Naive thymus-derived CD8-positive, alpha-beta T cell (primary cell): Measurements from ENCODE around the gene LRP10. TPM values are rescaled to one million over a fixed set of nuclear protein-coding genes. Genes with fewer than 3 reads are reported as not detected.

Experiments
- ATAC-seq, 2 donors: fragments of 150-1000 bp; cut with Tn5 transposase in 1 of 2; sonication (Bioruptor Pico), chemical (Tn5 transposase) in 1 of 2; 1 replicate in 1 of 2; 2 replicates in 1 of 2; pipeline ENCODE4 v1.10.0; 2021; ENCODE audit warnings: mild to moderate bottlenecking in 2 of 2, moderate library complexity in 2 of 2
- POLR2A ChIA-PET: fragments of 350-600 bp; sonication (Branson Sonifier 250); formaldehyde crosslinking; loops from one replicate; lab custom pipeline; 2021; ENCODE audit warnings: antibody characterized with exemption; lab: Charles Lee
- DNase-seq, 10 donors: peaks; one replicate each; pipeline versions ENCODE4 v3.0.0 to v3.0.0-alpha.2; 2020 to 2022
- H3K27ac Mint-ChIP-seq, 10 donors: one replicate each; pipeline ENCODE4 v1.8.0; 2020 to 2022; ENCODE audit warnings: mild to moderate bottlenecking in 10 of 10, mixed read lengths in 10 of 10, moderate library complexity in 4 of 10, inconsistent platforms in 1 of 10
- H3K27me3 Mint-ChIP-seq, 5 donors: one replicate each; pipeline ENCODE4 v1.8.0; 2021 to 2022; ENCODE audit warnings: mixed read lengths in 5 of 5
- H3K36me3 Mint-ChIP-seq, 3 donors: one replicate each; pipeline ENCODE4 v1.8.0; 2020 to 2022; ENCODE audit warnings: mixed read lengths in 3 of 3, mild to moderate bottlenecking in 2 of 3, inconsistent platforms in 1 of 3
- H3K4me1 Mint-ChIP-seq, 4 donors: one replicate each; pipeline ENCODE4 v1.8.0; 2021 to 2022; ENCODE audit warnings: mixed read lengths in 4 of 4
- H3K4me3 Mint-ChIP-seq, 10 donors: one replicate each; pipeline ENCODE4 v1.8.0; 2020 to 2022; ENCODE audit warnings: mild to moderate bottlenecking in 10 of 10, mixed read lengths in 10 of 10, moderate library complexity in 6 of 10, inconsistent platforms in 1 of 10
- H3K9me3 Mint-ChIP-seq, 9 donors: one replicate each; pipeline ENCODE4 v1.8.0; 2020 to 2022; ENCODE audit warnings: mixed read lengths in 9 of 9, mild to moderate bottlenecking in 3 of 9, inconsistent platforms in 1 of 9, moderate library complexity in 1 of 9
- polyA plus RNA-seq, 3 donors: library from polyadenylated mRNA; unstranded; fragments of 300-500 nt; fragmentation: Illumina TruSeq; gene quantifications; one replicate each; pipeline ENCODE4 v1.2.3, GENCODE V29; 2021
- total RNA-seq, 8 experiments: library from RNA in 2 of 8; stranded (reverse) in 2 of 8; gene quantifications; one replicate each; pipeline ENCODE4 v1.2.3 and lab custom pipeline; 2021 to 2026

LRP10 gene
- total and polyA plus RNA-seq, 5 experiments from 2014 or later = 49.4 to 72.6 (median 67.5) TPM

- ATAC-seq = no peak
- DNase-seq = no peak
- peaks cover 5 to 8% (median 7%) of the 10 kb centered on the region in 4 donors for H3K4me1 Mint-ChIP-seq
- H3K27me3 Mint-ChIP-seq = no peaks in the 10 kb centered on the region
- no peaks in the 10 kb centered on the region for H3K9me3 Mint-ChIP-seq
- peaks cover 0 to 15% (median 0%) of the 10 kb centered on the region in 3 donors for H3K36me3 Mint-ChIP-seq
- POLR2A ChIA-PET = interaction anchor here (0.7 to 1.3 kb wide), 3 partner anchors 13 to 23 kb away, joined by 3 to 6 read pairs (median 5); partner anchors contain the start of gene RBM23
- H3K27ac Mint-ChIP-seq = peak overlapping the region in 1 of 10 donors; percentile 29
- H3K4me3 Mint-ChIP-seq = no peak overlapping the region
Measured at GRCh38 chr14:22895402-22895801, 23.9 kb downstream of the LRP10 start.

GRCh38 chr14:22896356-22896755 is 24.8 kb downstream of the LRP10 start:
- Mint-ChIP-seq H3K9me3 (no peaks in the 10 kb centered on the region), H3K27me3 (no peaks in the 10 kb centered on the region), H3K4me1 (peaks cover 6 to 11% (median 7%) of the 10 kb centered on the region in 4 donors), H3K4me3 (no peak overlapping the region), H3K36me3 (peaks cover 0 to 21% (median 7%) of the 10 kb centered on the region in 3 donors), H3K27ac (peak overlapping the region in 4 of 10 donors; percentile 42 to 84 (median 55))
- no peak for DNase-seq
- no peak for ATAC-seq
- POLR2A ChIA-PET = interaction anchor here (0.6 to 1.1 kb wide), 2 partner anchors 22 to 868 kb away, joined by 3 to 6 read pairs; partner anchors contain the start of gene RBM23

DNA sequence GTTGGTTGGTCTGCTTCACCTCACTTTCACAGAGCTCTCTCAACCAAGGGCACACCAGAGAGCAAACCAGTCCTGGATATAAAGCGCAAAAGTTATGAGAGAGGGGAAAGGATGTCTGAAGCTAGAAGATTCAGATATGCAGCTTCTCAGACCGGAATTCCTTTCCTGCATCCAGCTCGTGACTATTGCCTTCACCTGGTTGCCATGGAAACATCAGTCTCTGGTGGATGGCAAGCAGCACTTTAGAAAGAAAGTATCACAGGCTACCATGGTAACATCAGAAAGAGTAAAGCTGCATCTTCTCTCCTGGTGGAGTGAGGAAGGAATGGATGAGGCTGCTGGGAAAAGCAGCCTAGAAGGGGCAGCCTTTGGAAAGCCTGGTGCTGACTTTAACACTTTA is 25.2 kb downstream of the LRP10 start:
- POLR2A ChIA-PET = interaction anchor here (0.6 to 1.1 kb wide), 4 partner anchors 12 to 869 kb away, joined by 3 to 6 read pairs (median 5); partner anchors contain the start of gene RBM23
- Mint-ChIP-seq H3K27me3 (no peaks in the 10 kb centered on the region), H3K4me1 (peaks cover 6 to 11% (median 7%) of the 10 kb centered on the region in 4 donors), H3K9me3 (no peaks in the 10 kb centered on the region), H3K36me3 (peaks cover 0 to 26% (median 8%) of the 10 kb centered on the region in 3 donors), H3K4me3 (no peak overlapping the region), H3K27ac (peak overlapping the region in 4 of 10 donors; percentile 42 to 84 (median 55))
- DNase-seq (no peak), ATAC-seq (no peak)

DNA sequence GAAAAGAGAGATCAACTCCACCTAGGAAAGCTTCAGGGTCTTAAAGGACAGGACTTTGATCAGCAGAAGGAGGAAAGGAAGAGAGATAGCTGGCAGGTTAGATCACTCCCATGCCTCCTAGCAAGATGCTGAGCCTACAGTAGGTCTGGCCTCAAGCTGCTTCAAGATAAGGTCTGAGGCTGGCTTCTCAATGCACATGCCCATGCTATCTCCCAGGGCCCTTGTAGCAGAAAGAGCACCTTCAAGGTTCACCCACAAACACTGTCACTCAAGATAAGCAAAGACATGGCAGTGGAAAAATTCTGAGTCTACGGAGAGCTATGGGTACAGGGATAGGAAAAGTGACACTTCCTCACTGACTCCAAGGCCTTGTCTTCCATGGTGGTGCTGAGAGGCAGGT is 25.8 kb downstream of the LRP10 start:
- ATAC-seq = no peak
- H3K9me3 Mint-ChIP-seq = no peaks in the 10 kb centered on the region
- peak overlapping the region in 5 of 10 donors; percentile 28 to 90 (median 60) for H3K27ac Mint-ChIP-seq
- POLR2A ChIA-PET = interaction anchor here (0.6 to 0.7 kb wide), 2 partner anchors 13 to 42 kb away, joined by 4 to 6 read pairs; no protein-coding TSS in a partner anchor
- H3K4me3 Mint-ChIP-seq = no peak overlapping the region
- H3K4me1 Mint-ChIP-seq = peaks cover 6 to 11% (median 7%) of the 10 kb centered on the region in 4 donors
- no peaks in the 10 kb centered on the region for H3K27me3 Mint-ChIP-seq
- H3K36me3 Mint-ChIP-seq = peaks cover 0 to 29% (median 8%) of the 10 kb centered on the region in 3 donors
- DNase-seq = no peak

GRCh38 chr14:22898302-22899090 is 27.0 kb downstream of the LRP10 start:
- Mint-ChIP-seq H3K27me3 (no peaks in the 10 kb centered on the region), H3K4me3 (no peak overlapping the region), H3K4me1 (peaks cover 6 to 11% (median 6%) of the 10 kb centered on the region in 4 donors), H3K27ac (peak overlapping the region in 7 of 10 donors; percentile 1 to 82 (median 28)), H3K9me3 (no peaks in the 10 kb centered on the region), H3K36me3 (peaks cover 3 to 34% (median 8%) of the 10 kb centered on the region in 3 donors)
- DNase-seq (no peak), ATAC-seq (no peak)
- POLR2A ChIA-PET = interaction anchor here (0.7 to 2.0 kb wide), 2 partner anchors 12 to 25 kb away, joined by 5 to 6 read pairs; no protein-coding TSS in a partner anchor

DNA sequence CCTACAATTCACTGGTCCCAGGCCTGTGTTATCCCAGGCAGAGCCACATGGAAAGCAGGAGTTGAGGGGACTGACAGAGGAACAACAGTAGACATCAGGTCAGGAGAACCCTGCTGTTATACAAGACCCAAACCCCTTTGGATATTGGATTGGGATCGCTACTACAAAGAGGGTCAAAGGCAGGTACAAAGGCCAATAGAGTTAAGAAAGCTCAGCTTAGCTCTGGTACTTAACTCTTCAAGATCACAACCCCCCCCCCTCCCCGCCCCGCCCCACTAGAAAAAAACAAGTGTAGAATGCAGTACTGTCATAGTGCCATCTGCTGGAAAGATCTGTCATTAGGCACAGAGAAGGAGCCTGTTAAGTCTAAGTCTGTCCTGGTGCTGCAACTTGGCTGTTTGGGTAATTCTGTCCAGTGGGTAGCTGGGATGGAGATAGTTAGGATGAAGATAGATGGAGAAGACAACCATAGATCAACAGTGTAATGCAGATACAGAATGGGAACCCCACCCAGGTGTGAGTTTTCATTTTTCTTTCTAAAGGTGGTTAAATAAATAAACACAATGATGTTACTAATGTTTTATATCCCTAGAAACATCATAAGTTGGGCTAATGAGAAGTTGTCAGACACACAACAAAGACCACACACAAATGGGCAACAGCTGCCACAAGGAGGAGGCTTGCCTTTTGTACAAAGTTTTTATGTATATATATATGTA is 28.7 kb downstream of the LRP10 start:
- Mint-ChIP-seq H3K36me3 (peaks cover 8 to 49% (median 12%) of the 10 kb centered on the region in 3 donors), H3K27me3 (no peaks in the 10 kb centered on the region), H3K9me3 (no peaks in the 10 kb centered on the region), H3K27ac (peak overlapping the region in 5 of 10 donors; percentile 26 to 73 (median 38)), H3K4me1 (peaks cover 6 to 11% (median 6%) of the 10 kb centered on the region in 4 donors), H3K4me3 (no peak overlapping the region)
- ATAC-seq (peak; percentile 81 to 82), DNase-seq (peak in 9 of 10 donors; percentile 14 to 70 (median 41))
- POLR2A ChIA-PET = interaction anchor here (0.6 to 3.5 kb wide), 9 partner anchors 9 to 367 kb away, joined by 3 to 19 read pairs (median 5); partner anchors contain the start of gene RBM23

GRCh38 chr14:22901799-22902198 is 30.3 kb downstream of the LRP10 start:
- Mint-ChIP-seq H3K27ac (peak overlapping the region in 4 of 10 donors; percentile 32 to 64 (median 51)), H3K4me3 (no peak overlapping the region), H3K9me3 (no peaks in the 10 kb centered on the region), H3K36me3 (peaks cover 13 to 65% (median 22%) of the 10 kb centered on the region in 3 donors), H3K27me3 (no peaks in the 10 kb centered on the region), H3K4me1 (peaks cover 4 to 11% (median 8%) of the 10 kb centered on the region in 4 donors)
- DNase-seq = no peak
- POLR2A ChIA-PET = interaction anchor here (0.6 to 3.5 kb wide), 4 partner anchors 13 to 1522 kb away, joined by 3 to 19 read pairs (median 10); no protein-coding TSS in a partner anchor
- no peak for ATAC-seq

GRCh38 chr14:22903742-22904087 is 32.2 kb downstream of the LRP10 start:
- peaks cover 3 to 11% (median 7%) of the 10 kb centered on the region in 4 donors for H3K4me1 Mint-ChIP-seq
- no peak overlapping the region for H3K4me3 Mint-ChIP-seq
- H3K27me3 Mint-ChIP-seq = no peaks in the 10 kb centered on the region
- no peaks in the 10 kb centered on the region for H3K9me3 Mint-ChIP-seq
- ATAC-seq = no peak
- POLR2A ChIA-PET = interaction anchor here (1.0 to 1.5 kb wide), 2 partner anchors 15 to 21 kb away, joined by 4 to 5 read pairs; partner anchors contain the start of genes RBM23 and REM2
- DNase-seq = no peak
- peaks cover 13 to 78% (median 25%) of the 10 kb centered on the region in 3 donors for H3K36me3 Mint-ChIP-seq
- H3K27ac Mint-ChIP-seq = peak overlapping the region in 2 of 10 donors; percentile 11 to 65

DNA sequence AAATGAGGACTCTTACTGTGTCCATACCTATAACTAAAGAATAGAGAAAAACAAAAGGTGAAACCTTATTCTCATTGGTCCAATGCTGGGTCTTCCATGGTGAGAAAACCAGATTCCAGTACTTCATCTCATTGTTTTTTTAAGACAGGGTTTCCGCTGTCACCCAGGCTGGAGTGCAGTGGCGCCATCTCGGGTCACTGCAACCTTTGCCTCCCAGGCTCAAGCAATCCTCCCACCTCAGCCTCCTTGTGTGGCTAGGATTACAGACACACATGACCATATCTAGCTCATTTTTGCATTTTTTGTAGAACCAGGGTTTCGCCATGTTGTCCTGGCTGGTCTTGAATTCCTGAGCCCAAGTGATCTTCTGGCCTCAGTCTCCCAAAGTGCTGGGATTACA is 34.1 kb downstream of the LRP10 start:
- DNase-seq (no peak), ATAC-seq (no peak)
- Mint-ChIP-seq H3K4me1 (peaks cover 7 to 16% (median 9%) of the 10 kb centered on the region in 4 donors), H3K27ac (peak overlapping the region in 1 of 10 donors; percentile 61), H3K36me3 (peaks cover 18 to 88% (median 29%) of the 10 kb centered on the region in 3 donors), H3K27me3 (no peaks in the 10 kb centered on the region), H3K4me3 (no peak overlapping the region), H3K9me3 (no peaks in the 10 kb centered on the region)
- POLR2A ChIA-PET = interaction anchor here (1.1 kb wide), 1 partner anchor 13 kb away, joined by 4 read pairs; the partner anchor contains the start of gene RBM23

- POLR2A ChIA-PET = interaction anchor here (1.1 kb wide), 1 partner anchor 13 kb away, joined by 4 read pairs; the partner anchor contains the start of gene RBM23
- Mint-ChIP-seq H3K4me3 (no peak overlapping the region), H3K9me3 (no peaks in the 10 kb centered on the region), H3K27me3 (no peaks in the 10 kb centered on the region), H3K36me3 (peaks cover 13 to 88% (median 29%) of the 10 kb centered on the region in 3 donors), H3K27ac (peak overlapping the region in 2 of 10 donors; percentile 13 to 85), H3K4me1 (peaks cover 5 to 18% (median 8%) of the 10 kb centered on the region in 4 donors)
- DNase-seq = no peak
- ATAC-seq = no peak
Measured at GRCh38 chr14:22906073-22906472, 34.5 kb downstream of the LRP10 start.

DNA sequence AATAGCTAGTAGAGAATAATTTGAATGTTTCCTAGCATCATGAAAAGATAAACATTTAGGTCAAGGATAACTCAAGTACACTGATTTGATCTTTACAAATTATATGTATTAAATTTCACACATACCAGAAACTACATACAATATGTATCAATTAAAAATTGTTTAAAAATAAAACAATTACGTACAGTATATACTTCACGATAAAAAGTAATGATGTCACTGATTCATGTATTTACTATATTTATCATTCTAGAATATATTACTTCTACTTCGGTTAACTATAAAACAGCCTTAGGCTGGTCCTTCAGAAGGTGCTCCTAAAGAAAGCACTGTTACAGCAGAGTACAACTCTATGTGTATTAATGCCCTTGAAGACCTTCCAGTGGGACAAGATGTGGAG is 35.9 kb downstream of the LRP10 start:
- no peaks in the 10 kb centered on the region for H3K9me3 Mint-ChIP-seq
- H3K36me3 Mint-ChIP-seq = peaks cover 10 to 88% (median 29%) of the 10 kb centered on the region in 3 donors
- POLR2A ChIA-PET = interaction anchor here (1.7 kb wide), 1 partner anchor 11 kb away, joined by 5 read pairs; the partner anchor contains the start of gene RBM23
- DNase-seq = no peak
- H3K27me3 Mint-ChIP-seq = no peaks in the 10 kb centered on the region
- no peak for ATAC-seq
- H3K27ac Mint-ChIP-seq = peak overlapping the region in 1 of 10 donors; percentile 13
- H3K4me3 Mint-ChIP-seq = no peak overlapping the region
- H3K4me1 Mint-ChIP-seq = peaks cover 8 to 30% (median 18%) of the 10 kb centered on the region in 4 donors
